T-helper 9 cell (primary cell): ENCODE results near the gene TSEN54.
"Not testable (repeated sequence)": the region's sequence is repeated elsewhere in the genome, so short reads cannot be mapped to it uniquely, and the experiment has no call there.

ENCODE experiments used
- DNase-seq: peaks from one replicate; pipeline ENCODE4 v3.0.0-alpha.2; 2020
- total RNA-seq, 2 donors: gene quantifications; one replicate each; lab custom pipeline; 2026; lab: John Stamatoyannopoulos, UW

The TSEN54 gene
- total RNA-seq = 47.4 to 72.6 reads per million in 2 donors

DNA sequence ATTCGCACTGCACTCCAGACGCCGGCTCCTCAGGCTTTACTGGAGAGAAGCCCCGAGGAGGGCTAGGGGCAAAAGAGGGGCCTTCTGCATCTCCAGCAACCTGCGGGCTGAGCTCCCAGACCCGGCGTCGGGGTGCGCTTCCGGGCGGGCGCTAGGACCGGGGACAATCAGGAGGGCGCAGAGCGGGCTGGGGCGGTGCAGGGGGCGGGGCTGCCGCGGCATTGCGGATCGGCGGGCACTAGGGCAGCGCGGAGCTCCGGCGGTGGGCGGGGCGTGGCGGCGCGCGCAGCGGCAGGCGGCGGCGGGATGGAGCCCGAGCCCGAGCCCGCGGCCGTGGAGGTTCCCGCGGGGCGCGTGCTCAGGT lies at the start of gene TSEN54:
Gene TSEN54 (plus strand): TSS at position 274 of the 364 bp plus-strand sequence. CDS start 33 bp downstream, at position 307.
- DNase-seq = peak; percentile 93

DNA sequence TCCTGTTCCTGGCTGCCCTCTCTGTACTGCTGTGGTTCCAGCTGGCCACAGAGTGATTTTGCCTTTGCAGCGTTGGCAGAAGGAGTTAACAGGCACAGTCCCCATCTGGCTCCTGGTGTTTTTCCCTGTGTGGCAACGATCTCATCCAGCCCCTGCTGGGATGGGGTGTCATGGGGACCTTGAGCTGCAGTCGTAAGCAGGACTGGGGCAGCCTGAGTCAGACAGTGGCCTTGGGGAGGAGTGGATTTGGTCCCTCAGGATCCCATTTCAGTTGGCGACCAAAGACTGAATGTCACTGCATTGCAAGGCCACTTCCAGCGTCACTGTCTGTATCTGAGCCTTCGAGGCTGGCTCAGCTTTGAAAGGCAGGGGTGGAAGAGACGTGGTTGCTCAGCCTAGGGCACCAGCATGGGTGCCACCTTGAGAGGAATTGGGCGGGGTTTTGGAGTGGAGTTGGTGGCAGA lies 48.0 kb upstream of the TSEN54 start:
- DNase-seq = no peak

DNA sequence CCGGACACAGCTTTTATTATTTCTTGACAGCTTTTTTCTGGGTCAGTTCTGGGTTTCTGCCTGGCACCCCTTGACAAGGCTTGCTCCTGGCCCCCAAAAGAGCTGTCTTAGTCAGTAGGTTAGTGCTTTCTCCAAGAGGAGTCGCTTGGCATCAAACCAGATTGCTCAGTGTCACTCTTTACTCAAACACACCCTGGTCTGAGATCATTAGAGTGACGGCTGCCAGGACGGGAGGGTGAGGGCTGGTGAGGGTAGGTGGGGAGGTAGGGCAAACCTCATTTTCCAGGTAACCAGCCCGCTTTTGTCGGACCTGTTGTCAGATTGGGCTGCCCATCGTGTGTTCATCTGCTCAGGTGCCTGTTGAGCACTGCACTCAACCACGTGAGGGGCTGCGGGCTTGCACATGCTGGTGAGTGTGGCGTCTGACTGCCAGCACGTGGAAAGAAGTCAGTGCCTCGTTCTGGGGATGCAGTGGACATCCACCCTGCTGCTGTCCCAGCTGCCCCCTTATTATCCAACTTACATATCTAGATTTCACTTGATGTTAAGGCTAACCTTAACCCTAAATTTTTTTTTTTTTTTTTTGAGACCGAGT lies 47.5 kb upstream of the TSEN54 start:
- no peak for DNase-seq

DNA sequence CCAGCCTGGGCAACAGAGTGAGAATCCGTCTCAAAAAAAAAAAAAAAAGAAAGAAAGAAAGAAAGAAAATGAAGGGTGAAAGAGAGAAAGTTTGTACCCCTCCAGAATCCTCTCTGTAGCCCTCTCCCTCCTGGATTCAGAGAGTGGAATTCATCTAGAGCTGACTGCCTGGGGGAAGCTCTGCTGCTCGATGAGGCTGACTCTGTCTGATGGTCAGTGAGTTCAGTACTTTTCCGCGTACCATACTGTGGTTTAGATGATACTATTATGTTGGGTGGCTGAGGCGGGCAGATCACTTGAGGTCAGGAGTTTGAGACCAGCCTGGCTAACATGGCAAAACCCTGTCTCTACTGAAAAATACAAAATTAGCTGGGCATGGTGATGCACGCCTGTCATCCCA lies 45.1 kb upstream of the TSEN54 start:
- DNase-seq = no peak

DNA sequence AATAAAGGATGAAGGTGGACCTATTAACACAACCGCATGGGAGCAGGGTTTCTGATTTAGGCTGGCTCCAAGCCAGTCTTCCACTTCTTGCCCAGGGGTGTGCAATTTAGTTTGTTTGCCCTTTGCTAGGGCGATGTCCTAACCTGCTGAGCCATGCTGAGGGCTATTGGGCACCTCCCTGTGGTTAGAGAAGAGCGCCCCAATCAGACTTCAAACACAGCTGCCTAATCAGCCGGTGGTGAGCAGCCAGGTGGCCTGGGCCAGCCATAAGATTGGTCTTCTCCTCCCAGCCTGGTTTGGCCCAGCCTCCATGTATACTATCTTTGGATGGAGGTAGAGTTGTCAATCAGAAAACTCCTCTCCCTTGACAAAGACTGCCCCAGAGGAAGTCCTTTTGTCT lies 44.2 kb upstream of the TSEN54 start:
- DNase-seq = no peak

DNA sequence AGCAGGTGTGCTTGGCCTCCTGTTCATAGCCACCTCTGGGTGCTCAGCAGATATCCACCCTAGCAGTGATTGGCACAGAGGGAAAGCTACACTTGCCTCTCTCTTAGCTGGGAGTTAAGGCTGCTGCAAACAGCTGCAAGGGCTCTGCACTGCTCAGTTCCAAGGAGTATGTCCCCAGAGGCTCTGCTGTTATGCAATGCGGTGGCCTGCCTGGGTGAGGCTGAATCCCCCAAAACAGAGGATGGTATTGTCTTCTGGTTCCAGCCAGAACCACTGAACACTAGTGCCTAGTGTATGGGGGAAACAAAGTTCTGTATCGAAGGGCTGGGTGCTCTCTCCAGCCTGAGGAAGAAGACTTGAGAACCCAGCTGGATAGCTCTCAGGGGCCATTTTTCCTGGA lies 43.1 kb upstream of the TSEN54 start:
- no peak for DNase-seq

DNA sequence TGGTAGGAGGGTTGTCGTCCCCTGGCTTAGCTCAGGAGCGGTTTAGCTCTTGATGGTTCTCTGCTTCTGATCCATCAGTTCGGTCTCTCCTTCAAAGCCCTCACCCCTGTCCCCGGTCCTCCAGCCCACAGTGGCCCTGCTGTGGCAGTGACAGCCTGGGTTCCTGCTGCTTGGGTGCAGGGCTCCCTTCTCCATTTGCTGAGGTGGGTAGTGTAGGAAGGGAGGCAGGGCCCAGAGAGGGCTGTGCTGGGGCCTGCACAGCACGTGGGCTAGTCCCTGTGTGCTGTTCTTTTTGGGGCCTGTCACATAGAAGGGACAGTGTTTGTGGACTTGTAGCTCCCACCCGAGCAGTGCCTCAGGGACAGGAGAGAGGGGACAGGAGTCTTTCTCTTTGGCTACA lies 41.6 kb upstream of the TSEN54 start:
- no peak for DNase-seq

DNA sequence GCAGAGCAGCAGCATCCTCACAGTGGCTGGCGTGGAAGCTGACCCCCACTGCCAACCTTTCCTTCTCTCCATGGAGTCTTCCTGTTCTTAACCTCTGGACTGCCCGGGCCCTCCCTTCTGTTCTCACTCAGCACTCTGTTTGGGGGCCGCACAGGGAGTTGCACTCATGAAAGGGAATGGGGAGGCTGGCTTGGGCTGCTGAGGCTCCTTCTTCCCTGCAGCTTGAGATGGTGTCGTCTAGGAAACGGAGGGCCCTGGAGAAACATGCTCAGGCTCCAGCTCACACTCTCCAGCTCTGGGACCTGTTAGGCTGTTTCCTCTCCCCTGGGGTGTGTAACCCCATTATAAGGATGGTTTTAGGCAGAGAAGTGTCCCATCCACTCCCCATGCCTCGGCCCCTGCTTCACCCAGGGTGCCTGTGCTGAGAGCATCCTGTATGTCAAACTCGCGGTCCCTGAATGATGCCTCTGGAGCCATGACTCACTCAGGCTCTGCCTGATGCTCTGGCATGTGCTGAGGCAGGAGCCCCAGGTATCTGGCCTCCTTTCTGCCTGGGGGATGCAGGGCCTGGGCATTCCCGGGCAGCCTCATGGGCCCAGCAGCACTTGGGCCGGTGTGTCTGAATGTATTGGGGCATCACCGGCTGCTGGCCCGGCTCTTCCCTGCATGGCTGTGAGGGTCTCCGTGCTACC lies 41.0 kb upstream of the TSEN54 start:
- no peak for DNase-seq

DNA sequence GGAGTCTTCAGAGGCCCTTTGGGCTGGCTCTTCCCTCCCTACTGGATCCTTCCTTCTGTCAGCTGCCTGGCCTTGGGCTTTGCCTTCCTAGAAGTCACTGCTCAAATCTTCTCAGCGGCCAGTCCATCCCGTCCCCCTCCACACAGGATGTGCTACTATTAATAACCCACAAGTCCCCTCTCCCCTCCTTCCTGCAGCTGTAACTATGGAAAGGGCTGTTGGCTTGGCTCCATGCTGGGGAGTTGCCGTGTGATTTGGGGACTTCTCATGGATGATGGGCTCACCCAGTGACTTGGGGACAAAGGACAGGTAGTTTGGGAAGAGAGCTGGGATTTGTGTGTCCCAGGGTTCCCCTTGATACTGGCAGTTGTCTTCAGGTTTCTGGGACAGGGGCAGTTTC lies 40.5 kb upstream of the TSEN54 start:
- DNase-seq = no peak

DNA sequence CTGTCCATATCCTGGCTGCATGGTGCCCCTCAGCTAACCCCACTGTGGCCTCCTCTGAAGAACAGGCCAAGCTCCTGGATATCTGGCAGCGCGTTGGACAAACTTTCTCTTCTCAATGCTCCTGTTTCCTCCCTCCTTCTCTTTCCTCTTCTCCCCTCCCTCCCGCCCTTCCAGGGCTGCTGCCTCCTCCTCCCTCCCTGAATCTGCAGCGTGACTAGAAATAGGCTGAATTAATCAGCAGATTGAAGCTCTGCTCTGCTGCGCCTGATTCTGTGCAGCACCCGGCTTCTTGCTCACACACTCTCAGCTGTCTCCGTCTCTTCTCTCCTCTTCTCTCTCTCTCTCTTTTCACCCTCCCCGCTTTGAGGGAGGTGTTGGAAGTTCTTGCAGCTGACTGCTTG lies 40.1 kb upstream of the TSEN54 start:
- no peak for DNase-seq

DNA sequence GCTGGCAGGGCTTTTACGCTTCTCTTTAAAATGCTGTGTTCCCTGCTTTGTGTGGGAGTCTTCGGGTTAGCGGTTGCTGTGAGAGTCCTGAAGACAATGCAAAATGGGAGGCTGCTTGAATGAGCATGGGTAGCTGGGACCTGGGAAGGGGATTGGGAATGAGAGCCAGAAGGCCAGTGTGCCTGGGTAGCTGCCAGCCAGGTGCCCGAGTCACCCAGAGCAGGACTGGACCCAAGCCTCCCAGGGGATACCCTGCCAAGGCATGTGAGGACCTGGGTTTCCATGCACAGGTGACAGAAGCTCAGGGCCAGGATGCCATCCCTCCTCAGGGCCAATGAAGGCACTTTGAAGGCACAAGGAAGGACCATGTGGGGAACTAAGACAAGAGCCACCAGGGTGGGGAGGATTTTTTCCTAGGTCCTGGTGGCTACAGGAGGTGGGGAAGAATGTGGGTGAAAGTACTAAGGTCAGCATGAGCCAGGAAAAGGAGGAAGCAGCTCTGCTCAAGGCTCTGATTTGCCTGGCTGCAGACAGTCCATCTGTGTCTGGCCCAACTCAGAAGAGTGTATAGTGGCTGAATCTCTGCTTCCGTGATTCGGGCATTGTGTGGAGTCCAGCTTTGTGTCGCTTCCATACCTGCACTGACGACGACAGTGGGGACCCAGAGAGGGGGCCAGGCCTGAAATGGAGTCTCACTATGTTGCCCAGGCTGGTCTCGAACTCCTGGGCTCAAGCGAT lies 39.4 kb upstream of the TSEN54 start:
- DNase-seq = no peak

DNA sequence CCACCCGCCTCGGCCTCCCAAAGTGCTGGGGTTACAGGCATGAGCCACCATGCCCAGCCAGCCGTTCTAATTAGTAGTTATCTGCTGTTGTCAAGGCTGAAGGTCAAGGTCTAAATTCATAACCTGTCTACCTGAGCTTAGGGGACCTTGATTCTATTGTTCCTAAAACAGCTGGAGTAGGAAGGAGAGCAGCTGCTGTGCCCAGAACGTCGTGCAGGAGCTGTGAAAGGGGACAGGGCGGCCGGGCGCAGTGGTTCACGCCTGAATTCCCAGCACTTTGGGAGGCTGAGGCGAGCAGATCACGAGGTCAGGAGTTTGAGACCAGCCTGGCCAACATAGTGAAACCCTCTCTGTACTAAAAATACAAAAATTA lies 38.9 kb upstream of the TSEN54 start:
- DNase-seq = not testable (repeated sequence)

DNA sequence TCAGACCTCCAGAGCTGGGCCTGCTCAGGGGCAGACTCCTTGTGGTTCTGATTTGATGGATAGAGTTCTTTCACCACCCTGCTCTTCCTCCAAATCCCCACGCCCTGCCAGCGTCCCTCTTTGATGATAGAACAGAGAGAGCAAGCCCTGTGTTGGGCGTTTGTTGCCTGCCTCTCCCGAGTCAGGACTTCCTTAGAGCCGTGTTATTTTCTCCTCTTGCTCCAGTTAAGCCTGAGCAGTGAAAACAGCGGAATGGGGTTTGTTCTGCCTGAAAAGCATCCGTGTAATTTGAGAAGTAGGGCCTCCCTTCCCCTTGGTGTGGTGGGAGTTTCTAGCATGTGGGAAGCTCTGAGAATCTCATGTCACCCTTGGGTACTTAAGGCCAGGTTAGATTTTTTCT lies 37.8 kb upstream of the TSEN54 start:
- no peak for DNase-seq

DNA sequence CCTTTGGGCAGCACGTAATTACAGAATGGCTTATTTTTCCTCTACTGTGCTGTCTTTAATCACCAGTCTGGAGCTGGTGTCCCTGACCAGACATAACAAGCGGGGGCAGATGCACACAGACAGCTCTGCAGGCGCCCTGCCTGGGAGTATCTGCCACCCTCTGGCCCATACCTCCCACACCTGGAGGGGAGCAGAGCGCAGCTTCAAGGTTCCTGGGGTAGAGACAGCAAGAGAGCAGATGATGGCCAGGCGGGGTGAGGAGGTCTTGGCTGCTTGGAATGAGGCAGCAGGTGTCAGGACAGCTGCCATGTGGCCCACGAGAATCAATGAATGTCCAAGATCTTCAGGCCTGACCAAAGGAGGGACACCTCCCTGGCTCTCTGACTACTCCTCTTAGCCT lies 36.0 kb upstream of the TSEN54 start:
- no peak for DNase-seq

DNA sequence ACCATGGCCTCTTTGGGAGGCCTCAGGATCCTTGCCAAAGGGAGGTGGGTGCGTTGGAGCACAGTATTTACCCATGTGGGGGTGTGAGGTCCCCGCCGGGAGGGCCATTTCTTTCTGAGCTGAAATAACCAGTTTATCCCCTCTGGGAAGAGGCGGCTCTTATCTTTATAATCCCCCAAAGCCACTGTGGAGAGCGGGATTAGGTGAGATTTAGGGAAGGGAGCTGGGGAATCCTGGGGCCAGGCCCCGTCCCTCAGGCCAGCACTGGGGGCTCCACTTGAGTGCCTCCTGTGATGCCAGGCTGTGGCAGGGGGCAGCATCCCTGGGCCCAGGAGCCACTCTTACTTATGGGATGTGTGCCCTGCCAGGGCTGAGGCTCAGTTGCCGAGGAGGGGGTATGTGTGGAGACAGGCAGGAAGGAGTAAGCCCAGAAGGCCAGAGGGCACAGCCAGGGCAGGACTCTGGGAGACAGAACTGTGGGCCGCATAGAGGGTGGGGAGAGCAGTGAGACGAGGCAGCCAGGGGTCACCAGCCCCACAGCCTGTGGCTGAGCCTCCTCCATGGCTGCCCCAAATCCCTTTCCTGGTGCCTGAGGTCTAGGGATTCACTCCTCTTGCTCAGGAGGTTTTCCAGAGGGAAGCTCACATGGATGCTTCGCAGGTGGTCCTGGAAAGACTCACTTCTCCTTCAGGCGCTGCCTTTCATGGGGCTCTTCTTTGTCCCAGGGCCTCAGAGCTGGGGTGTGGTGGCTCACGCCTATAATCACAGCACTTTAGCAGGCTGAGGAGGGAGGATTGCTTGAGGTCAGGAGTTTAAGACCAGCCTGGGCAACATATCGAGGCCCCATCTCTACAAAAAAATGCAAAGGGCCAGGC lies 34.9 kb upstream of the TSEN54 start:
- DNase-seq = no peak

DNA sequence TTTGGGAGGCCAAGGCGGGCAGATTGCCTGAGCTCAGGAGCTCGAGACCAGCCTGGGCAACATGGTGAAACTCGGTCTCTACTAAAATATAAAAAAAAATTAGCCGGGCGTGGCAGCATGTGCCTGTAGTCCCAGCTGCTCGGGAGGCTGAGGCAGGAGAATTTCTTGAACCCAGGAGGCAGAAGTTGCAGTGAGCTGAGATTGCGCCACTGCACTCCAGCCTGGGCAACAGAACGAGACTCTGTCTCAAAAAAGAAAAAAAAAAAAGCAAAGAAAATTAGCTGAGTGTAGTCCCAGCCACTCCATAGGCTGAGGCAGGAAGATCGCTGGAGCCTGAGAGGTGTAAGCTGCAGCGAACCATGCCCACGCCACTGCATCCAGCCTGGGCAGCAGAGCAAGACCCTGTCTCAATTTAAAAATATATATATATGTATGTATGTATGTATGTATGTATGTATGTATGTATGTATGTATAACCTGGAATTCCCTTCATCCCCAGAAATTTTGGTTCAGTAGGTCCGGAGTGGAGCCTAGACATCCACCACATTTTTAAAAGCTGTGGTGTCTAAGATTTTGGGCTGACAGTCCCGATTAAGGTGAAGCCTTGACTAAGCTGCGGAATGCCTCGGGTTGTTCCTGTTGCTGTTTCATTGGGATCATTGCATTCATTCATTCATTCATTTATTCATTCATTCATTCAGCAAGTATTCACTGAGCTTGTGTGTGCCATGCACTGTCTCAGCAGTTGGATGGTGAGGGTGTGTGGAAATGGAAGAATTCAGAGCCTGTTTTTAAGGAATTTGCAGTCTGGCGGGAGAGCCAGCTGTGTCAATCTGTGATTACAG lies 34.0 kb upstream of the TSEN54 start:
- DNase-seq = no peak

DNA sequence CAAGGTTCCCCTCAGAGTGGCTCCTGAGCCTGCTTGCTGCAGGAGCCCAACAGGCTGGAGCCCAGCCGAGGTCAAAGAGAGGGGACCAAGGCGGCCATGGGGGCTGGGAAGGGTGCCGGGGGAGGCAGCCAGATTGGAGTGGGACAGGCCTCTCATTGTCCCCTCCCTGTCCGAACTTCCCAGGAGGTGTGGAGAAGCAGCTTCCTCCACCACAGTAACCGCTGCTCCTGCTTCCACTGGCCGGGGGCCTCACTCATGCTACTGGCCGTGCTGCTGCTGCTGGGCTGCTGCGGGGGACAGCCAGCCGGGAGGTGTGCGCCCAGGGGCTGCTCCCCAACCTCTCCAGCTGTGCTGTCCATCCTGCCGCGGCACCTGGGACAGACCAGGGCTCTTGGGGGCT lies 30.6 kb upstream of the TSEN54 start:
- no peak for DNase-seq

DNA sequence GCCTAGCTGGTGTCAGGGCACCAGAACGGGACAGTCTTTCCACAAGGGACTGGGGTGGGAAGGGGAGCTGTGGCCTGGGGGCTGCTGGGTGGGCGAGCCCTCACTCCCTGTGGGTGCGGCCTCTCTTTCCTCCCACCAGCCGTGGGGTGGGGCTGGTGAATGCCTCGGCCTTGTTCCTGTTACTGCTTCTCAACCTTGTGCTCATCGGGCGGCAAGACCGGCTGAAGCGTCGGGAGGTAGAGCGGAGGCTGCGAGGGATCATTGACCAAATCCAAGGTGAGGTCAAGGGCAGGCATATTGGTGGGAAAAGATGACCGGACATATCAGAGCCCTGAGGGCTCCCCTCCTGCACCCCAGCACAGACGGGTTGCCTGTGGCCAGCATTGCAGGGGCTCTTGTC lies 30.2 kb upstream of the TSEN54 start:
- no peak for DNase-seq

DNA sequence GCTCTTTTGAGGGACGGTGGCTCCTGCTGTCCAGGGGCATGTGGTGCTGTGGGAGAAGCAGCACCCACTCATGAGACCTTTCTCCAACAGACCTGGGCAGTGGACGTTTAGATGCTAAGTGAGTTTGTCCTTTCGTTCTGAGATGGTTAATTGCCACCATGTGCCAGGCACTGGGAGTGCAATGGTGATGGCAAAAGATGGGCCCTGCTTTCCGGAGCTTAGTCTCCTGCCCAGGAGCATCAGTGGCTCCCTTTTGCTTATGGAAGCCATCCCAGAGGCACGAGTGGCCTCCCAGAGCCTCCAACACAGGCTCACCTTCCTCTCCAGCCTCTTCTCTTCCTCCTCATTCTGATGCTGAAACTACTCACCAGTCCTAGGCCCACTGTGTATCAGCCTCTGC lies 29.4 kb upstream of the TSEN54 start:
- no peak for DNase-seq

DNA sequence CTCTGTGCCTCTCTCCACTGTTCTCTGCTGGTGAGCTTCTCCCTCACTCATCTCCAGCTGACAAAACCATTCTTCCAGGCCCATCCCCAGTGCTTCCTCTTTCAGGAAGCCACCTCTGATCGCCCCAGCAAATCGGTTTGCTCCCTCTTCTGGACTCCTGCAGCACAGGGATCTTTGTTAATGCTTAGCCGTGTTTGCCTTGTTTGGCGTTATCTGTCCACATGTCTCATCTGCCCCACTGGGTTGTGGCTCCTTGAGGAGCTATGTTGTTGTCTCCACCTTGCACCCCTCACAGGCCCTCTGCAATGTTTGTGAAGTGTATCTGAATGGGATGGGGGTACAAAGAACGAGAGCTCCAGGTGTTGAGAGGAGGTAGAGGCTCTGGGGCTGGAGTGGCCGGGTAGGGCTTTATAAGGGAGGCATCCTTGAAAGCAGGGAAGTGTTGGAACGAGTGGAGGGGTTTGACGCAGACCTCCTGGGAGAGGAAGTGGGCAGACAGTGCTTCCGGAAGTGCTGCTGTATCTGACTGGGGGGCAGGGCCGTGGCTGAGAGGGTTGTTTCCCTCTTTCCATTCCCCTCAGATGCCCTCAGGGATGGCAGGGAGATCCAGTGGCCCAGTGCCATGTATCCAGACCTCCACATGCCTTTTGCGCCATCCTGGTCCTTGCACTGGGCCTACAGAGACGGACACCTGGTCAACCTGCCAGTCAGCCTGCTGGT lies 28.8 kb upstream of the TSEN54 start:
- DNase-seq = peak; percentile 17

DNA sequence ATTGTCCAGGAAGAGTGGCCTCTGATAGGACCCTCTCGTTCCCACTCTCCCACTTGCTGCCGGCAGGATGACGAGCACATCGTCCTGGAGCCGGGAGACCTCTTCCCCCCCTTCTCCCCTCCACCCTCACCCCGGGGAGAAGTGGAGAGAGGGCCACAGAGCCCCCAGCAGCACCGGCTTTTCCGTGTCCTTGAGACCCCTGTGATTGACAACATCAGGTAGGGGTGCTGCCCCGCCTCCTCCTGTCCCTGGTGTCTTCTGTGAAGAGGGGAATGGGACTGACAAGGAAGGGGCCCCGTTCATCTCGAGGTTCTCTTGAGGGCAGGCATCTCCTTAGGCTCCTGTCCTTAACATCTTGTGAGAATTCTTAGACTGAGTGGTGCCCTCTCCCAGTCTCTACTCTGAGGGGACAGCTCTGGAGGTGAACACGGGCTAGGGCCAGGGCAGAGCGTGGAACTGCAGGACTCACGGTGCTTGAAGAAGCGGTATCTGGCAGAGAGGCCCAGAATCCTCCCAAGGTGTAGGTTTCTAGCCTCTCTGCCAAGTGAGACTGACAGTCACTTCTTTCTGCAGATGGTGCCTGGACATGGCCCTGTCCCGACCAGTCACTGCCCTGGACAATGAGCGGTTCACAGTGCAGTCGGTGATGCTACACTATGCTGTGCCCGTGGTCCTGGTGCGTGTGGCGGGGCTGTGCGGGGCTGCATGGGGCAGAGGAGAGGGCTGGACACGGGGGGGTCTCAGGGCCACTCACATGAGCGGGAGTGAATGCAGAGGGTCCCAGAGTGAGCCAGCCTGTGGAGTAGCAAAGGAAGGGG lies 27.4 kb upstream of the TSEN54 start:
- DNase-seq = no peak
